ENCODE data around the gene LRRC30.

LRRC30 gene

DNA sequence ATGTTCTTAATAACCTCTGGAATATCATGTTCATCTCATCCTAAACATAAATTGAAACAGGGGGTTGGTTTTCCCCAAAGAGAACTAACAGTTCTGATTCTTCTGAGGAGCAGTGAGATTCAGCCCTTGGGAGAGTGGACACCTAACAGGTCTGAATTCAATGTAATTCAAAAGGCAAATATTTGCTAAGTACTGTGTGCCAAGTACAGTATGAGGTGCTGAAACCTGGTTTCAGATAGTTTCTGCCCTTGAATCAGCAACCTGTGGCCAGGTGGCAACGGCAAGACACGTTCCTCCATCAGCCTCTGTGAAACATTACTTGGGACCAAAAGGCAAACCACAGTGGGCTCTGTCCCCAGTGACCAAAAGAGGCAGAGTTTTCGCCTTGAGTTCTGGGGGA is 1.3 kb downstream of the LRRC30 start:
- Histone ChIP-seq H3K4me3 (ENCODE audit: low read depth, low read length) (no peak overlapping the region), H3K79me1 (ENCODE audit: low read length) (no peaks in the 10 kb centered on the region), H3K18ac (ENCODE audit: low read length) (no peak overlapping the region), H3K14ac (ENCODE audit: low read length) (no peak overlapping the region), H3K23ac (ENCODE audit: low read length) (no peak overlapping the region), H2BK12ac (ENCODE audit: low read length) (no peak overlapping the region), H2BK5ac (ENCODE audit: low read depth, low read length, poor library complexity) (no peak overlapping the region), H4K8ac (ENCODE audit: low read depth, low read length) (no peak overlapping the region), H3K9me3 (ENCODE audit: insufficient read depth, low read depth, low read length) (peaks cover 2% of the 10 kb centered on the region), H3K4ac (ENCODE audit: low read depth, low read length) (no peak overlapping the region), H4K12ac (ENCODE audit: low read depth, low read length) (no peak overlapping the region), H3K4me2 (ENCODE audit: low read length) (no peak overlapping the region), H3K27ac (ENCODE audit: low read depth, low read length) (no peak overlapping the region), H3K79me2 (ENCODE audit: control insufficient read depth, insufficient read depth, low read length, poor library complexity) (no peaks in the 10 kb centered on the region), H2AK5ac (ENCODE audit: low read length) (no peak overlapping the region), H2BK120ac (ENCODE audit: insufficient read depth, low read length, poor library complexity) (no peak overlapping the region), H3K27me3 (ENCODE audit: insufficient read depth, low read length) (no peaks in the 10 kb centered on the region), H4K91ac (ENCODE audit: low read depth, low read length) (no peak overlapping the region), H3K4me1 (ENCODE audit: control insufficient read depth in 1 of 2, insufficient read depth in 2 of 2, low read length in 2 of 2) (no peaks in the 10 kb centered on the region), H2AFZ (ENCODE audit: insufficient read depth, low read length, poor library complexity) (no peak overlapping the region), H3K9ac (ENCODE audit: low read length) (no peak overlapping the region), H3K36me3 (ENCODE audit: control insufficient read depth in 1 of 2, insufficient read depth in 2 of 2, low read length in 2 of 2) (no peaks in the 10 kb centered on the region)
- no CpG with 5 or more reads among the region's 3 CpGs for WGBS (ENCODE audit: extremely low coverage, insufficient coverage, insufficient read length)
- DNase-seq, result no peak

DNA sequence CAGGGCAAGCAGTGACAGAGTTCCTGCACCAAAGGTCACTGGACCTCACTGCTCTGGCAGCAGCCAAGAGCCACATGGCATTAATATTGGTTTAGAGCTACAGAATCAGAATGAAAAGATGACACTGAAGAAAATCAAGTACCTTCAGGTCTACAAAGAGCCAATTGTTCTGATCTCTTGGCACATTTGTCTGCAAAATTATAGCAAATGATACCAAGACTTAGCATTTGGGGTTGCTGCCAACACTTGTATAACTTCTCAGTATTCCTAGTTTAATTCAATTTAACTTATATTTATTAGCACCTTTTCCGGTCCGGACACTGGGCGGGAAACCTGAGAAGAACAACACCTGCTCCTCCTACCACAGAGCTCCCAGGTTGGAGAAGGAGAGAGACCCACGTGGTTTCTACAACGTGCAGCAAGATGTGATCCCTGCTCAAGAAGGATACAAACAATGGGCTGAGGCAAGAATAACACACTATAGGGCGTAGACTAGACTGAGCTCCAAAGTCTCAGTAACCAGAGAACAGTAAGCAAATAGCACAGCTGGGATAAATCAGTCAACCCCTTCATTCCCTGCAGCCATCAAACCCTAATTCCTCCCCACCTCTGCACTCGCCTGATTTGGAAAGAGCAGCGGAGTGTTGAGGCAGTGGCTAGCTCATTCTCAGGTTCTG is 2.4 kb downstream of the LRRC30 start:
- Histone ChIP-seq H3K9ac (ENCODE audit: low read length) (no peak overlapping the region), H3K23ac (ENCODE audit: low read length) (no peak overlapping the region), H3K9me3 (ENCODE audit: insufficient read depth, low read depth, low read length) (peaks cover 2% of the 10 kb centered on the region), H3K79me1 (ENCODE audit: low read length) (no peaks in the 10 kb centered on the region), H3K4me3 (ENCODE audit: low read depth, low read length) (no peak overlapping the region), H2AK5ac (ENCODE audit: low read length) (no peak overlapping the region), H3K14ac (ENCODE audit: low read length) (no peak overlapping the region), H3K36me3 (ENCODE audit: control insufficient read depth in 1 of 2, insufficient read depth in 2 of 2, low read length in 2 of 2) (no peaks in the 10 kb centered on the region), H2BK120ac (ENCODE audit: insufficient read depth, low read length, poor library complexity) (no peak overlapping the region), H3K27ac (ENCODE audit: low read depth, low read length) (no peak overlapping the region), H3K4ac (ENCODE audit: low read depth, low read length) (no peak overlapping the region), H4K8ac (ENCODE audit: low read depth, low read length) (no peak overlapping the region), H3K18ac (ENCODE audit: low read length) (no peak overlapping the region), H2BK5ac (ENCODE audit: low read depth, low read length, poor library complexity) (no peak overlapping the region), H3K4me2 (ENCODE audit: low read length) (no peak overlapping the region), H3K27me3 (ENCODE audit: insufficient read depth, low read length) (no peaks in the 10 kb centered on the region), H3K4me1 (ENCODE audit: control insufficient read depth in 1 of 2, insufficient read depth in 2 of 2, low read length in 2 of 2) (no peaks in the 10 kb centered on the region), H2AFZ (ENCODE audit: insufficient read depth, low read length, poor library complexity) (no peak overlapping the region), H4K91ac (ENCODE audit: low read depth, low read length) (no peak overlapping the region), H2BK12ac (ENCODE audit: low read length) (no peak overlapping the region), H3K79me2 (ENCODE audit: control insufficient read depth, insufficient read depth, low read length, poor library complexity) (no peaks in the 10 kb centered on the region), H4K12ac (ENCODE audit: low read depth, low read length) (no peak overlapping the region)
- no CpG with 5 or more reads among the region's 8 CpGs for WGBS (ENCODE audit: extremely low coverage, insufficient coverage, insufficient read length)
- no peak for DNase-seq

DNA sequence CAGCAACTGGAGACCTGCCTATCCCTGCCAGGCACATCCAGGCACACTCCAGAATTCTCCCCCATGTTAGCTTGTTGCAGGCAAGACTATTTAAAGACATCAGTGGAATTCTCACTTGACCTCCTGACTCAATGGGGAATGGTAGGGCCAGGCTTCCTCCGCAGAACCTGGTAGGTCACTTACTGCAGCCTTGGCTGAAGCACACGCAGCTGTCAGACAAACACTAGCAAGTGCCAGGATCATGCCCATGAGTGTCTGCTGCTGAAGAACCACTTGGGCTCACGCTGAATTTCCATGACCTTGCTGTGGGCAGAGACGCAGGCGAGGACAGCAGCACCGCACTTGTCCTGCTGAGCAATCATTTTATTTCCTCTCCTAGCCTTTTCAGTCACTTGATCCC is 3.2 kb downstream of the LRRC30 start:
- no CpG with 5 or more reads among the region's 6 CpGs for WGBS (ENCODE audit: extremely low coverage, insufficient coverage, insufficient read length)

DNA sequence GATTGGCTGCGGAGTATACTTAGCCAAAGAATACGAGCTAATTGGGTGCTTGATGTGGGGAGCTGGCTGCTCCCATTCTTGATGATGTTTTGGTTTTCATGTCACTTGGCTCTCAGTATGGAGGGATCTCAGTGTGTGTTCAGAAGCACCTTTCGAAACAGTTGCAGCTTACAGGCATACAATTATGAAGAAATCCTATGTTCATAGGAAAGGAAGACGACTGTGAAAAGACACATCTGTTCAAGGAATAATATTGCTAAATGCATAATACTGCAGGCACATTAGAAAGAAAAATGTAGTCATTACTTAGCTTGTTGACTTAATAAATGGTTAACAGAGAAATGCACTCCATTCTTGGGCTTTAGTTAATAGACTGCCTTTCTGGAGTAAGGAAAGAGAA is 4.1 kb downstream of the LRRC30 start:
- Histone ChIP-seq H2AFZ (ENCODE audit: insufficient read depth, low read length, poor library complexity) (no peak overlapping the region), H3K18ac (ENCODE audit: low read length) (no peak overlapping the region), H4K91ac (ENCODE audit: low read depth, low read length) (no peak overlapping the region), H3K79me2 (ENCODE audit: control insufficient read depth, insufficient read depth, low read length, poor library complexity) (no peaks in the 10 kb centered on the region), H3K36me3 (ENCODE audit: control insufficient read depth in 1 of 2, insufficient read depth in 2 of 2, low read length in 2 of 2) (no peaks in the 10 kb centered on the region), H2BK5ac (ENCODE audit: low read depth, low read length, poor library complexity) (no peak overlapping the region), H3K4me1 (ENCODE audit: control insufficient read depth in 1 of 2, insufficient read depth in 2 of 2, low read length in 2 of 2) (no peaks in the 10 kb centered on the region), H4K8ac (ENCODE audit: low read depth, low read length) (no peak overlapping the region), H3K9ac (ENCODE audit: low read length) (no peak overlapping the region), H4K12ac (ENCODE audit: low read depth, low read length) (no peak overlapping the region), H3K27ac (ENCODE audit: low read depth, low read length) (no peak overlapping the region), H3K4ac (ENCODE audit: low read depth, low read length) (no peak overlapping the region), H3K79me1 (ENCODE audit: low read length) (no peaks in the 10 kb centered on the region), H2BK12ac (ENCODE audit: low read length) (no peak overlapping the region), H3K4me3 (ENCODE audit: low read depth, low read length) (no peak overlapping the region), H3K4me2 (ENCODE audit: low read length) (no peak overlapping the region), H3K23ac (ENCODE audit: low read length) (no peak overlapping the region), H3K9me3 (ENCODE audit: insufficient read depth, low read depth, low read length) (peaks cover 2% of the 10 kb centered on the region), H3K14ac (ENCODE audit: low read length) (no peak overlapping the region), H3K27me3 (ENCODE audit: insufficient read depth, low read length) (no peaks in the 10 kb centered on the region), H2AK5ac (ENCODE audit: low read length) (no peak overlapping the region), H2BK120ac (ENCODE audit: insufficient read depth, low read length, poor library complexity) (no peak overlapping the region)
- no peak for DNase-seq
- no CpG with 5 or more reads among the region's 4 CpGs for WGBS (ENCODE audit: extremely low coverage, insufficient coverage, insufficient read length)

More for the DNA sequence above, 3.2 kb downstream of the LRRC30 start:
- no peak overlapping the region for H3K27ac ChIP-seq (ENCODE audit: low read depth, low read length)
- no peak overlapping the region for H3K4me2 ChIP-seq (ENCODE audit: low read length)
- no peak overlapping the region for H4K12ac ChIP-seq (ENCODE audit: low read depth, low read length)
- H2AK5ac ChIP-seq (ENCODE audit: low read length), result no peak overlapping the region
- no peak overlapping the region for H3K9ac ChIP-seq (ENCODE audit: low read length)
- no peaks in the 10 kb centered on the region for H3K36me3 ChIP-seq (ENCODE audit: control insufficient read depth in 1 of 2, insufficient read depth in 2 of 2, low read length in 2 of 2)
- no peaks in the 10 kb centered on the region for H3K4me1 ChIP-seq (ENCODE audit: control insufficient read depth in 1 of 2, insufficient read depth in 2 of 2, low read length in 2 of 2)
- no peak overlapping the region for H3K18ac ChIP-seq (ENCODE audit: low read length)
- H2BK120ac ChIP-seq (ENCODE audit: insufficient read depth, low read length, poor library complexity), result no peak overlapping the region
- H2BK5ac ChIP-seq (ENCODE audit: low read depth, low read length, poor library complexity), result no peak overlapping the region
- no peak overlapping the region for H2AFZ ChIP-seq (ENCODE audit: insufficient read depth, low read length, poor library complexity)
- H3K27me3 ChIP-seq (ENCODE audit: insufficient read depth, low read length), result no peaks in the 10 kb centered on the region
- no peak overlapping the region for H4K91ac ChIP-seq (ENCODE audit: low read depth, low read length)
- no peak for DNase-seq
- H3K4me3 ChIP-seq (ENCODE audit: low read depth, low read length), result no peak overlapping the region
- no peaks in the 10 kb centered on the region for H3K79me2 ChIP-seq (ENCODE audit: control insufficient read depth, insufficient read depth, low read length, poor library complexity)
- H3K4ac ChIP-seq (ENCODE audit: low read depth, low read length), result no peak overlapping the region
- peaks cover 2% of the 10 kb centered on the region for H3K9me3 ChIP-seq (ENCODE audit: insufficient read depth, low read depth, low read length)
- H3K14ac ChIP-seq (ENCODE audit: low read length), result no peak overlapping the region
- H3K23ac ChIP-seq (ENCODE audit: low read length), result no peak overlapping the region
- H2BK12ac ChIP-seq (ENCODE audit: low read length), result no peak overlapping the region
- no peak overlapping the region for H4K8ac ChIP-seq (ENCODE audit: low read depth, low read length)
- H3K79me1 ChIP-seq (ENCODE audit: low read length), result no peaks in the 10 kb centered on the region
